Stimulated activated CD8-positive, alpha-beta memory T cell treated with anti-CD3 and anti-CD28 coated beads, Interleukin-15, amount 100 ng/mL, for 48 hours (primary cell): ENCODE measurements around the gene GATB.

Source experiments
- DNase-seq, 2 donors: peaks; one replicate each; pipeline ENCODE4 v3.0.0-alpha.2; 2020; ENCODE audit warnings: low read depth in 2 of 2

Gene GATB

GRCh38 chr4:151760712-151761661 lies at the start of gene GATB:
TSS of gene GATB (minus strand) at chr4:151761007. CDS start at chr4:151760982, 25 bp downstream.
- DNase-seq: peak; percentile 82 to 85

GRCh38 chr4:151810476-151810875 lies 49.7 kb upstream of the GATB start:
- no peak for DNase-seq

GRCh38 chr4:151809716-151810115 lies 48.9 kb upstream of the GATB start:
- no peak for DNase-seq

GRCh38 chr4:151808542-151808941 lies 47.7 kb upstream of the GATB start:
- no peak for DNase-seq

GRCh38 chr4:151808120-151808529 lies 47.3 kb upstream of the GATB start:
- no peak for DNase-seq

GRCh38 chr4:151807220-151807619 lies 46.4 kb upstream of the GATB start:
- DNase-seq: no peak

GRCh38 chr4:151806511-151806927 lies 45.7 kb upstream of the GATB start:
- DNase-seq: no peak

- DNase-seq: no peak
Measured at GRCh38 chr4:151804821-151805220, 44.0 kb upstream of the GATB start.

GRCh38 chr4:151804086-151804630 lies 43.4 kb upstream of the GATB start:
- DNase-seq: no peak

- DNase-seq: no peak
Measured at GRCh38 chr4:151803246-151803645, 42.4 kb upstream of the GATB start.

GRCh38 chr4:151801547-151802516 lies 41.0 kb upstream of the GATB start:
- peak; percentile 32 to 34 for DNase-seq

- DNase-seq: no peak
Measured at GRCh38 chr4:151799417-151800012, 38.7 kb upstream of the GATB start.

- no peak for DNase-seq
Measured at GRCh38 chr4:151798678-151799416, 38.0 kb upstream of the GATB start.

GRCh38 chr4:151797853-151798252 lies 37.0 kb upstream of the GATB start:
- DNase-seq: no peak

GRCh38 chr4:151797131-151797530 lies 36.3 kb upstream of the GATB start:
- DNase-seq: no peak

- DNase-seq: no peak
Measured at GRCh38 chr4:151796106-151796505, 35.3 kb upstream of the GATB start.

GRCh38 chr4:151792995-151793394 lies 32.2 kb upstream of the GATB start:
- no peak for DNase-seq

- no peak for DNase-seq
Measured at GRCh38 chr4:151792530-151792929, 31.7 kb upstream of the GATB start.

GRCh38 chr4:151788021-151788420 lies 27.2 kb upstream of the GATB start:
- DNase-seq: no peak

GRCh38 chr4:151786158-151786495 lies 25.3 kb upstream of the GATB start:
- no peak for DNase-seq
